ENCODE data around the gene ST8SIA6. TPM values are rescaled to one million over a fixed set of nuclear protein-coding genes. Genes with fewer than 3 reads are reported as not detected.

Gene ST8SIA6
- total and polyA plus RNA-seq, 10 of the 15 experiments (the other 5 are each of a cell fraction or from before 2014, with no cell fraction given): 0.22 TPM; not detected in 9

DNA sequence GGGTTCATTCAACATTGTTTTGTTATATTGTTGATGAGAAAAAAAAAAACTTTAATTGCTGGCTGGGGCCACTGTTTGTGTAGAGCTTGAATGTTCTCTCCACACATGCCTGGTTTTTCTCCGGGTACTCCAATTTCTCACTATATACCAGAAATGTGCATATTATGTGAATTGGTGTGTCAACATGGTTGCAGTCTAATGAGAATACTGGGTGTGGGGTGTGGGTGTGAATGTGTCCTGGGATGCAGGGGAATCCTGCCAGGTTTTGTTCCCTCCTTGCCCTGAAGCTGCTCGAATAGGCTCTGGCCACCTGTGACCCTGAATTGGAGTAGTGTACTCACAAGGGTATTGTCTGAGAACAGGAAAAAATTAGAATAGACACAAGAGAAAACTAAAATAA is 145.0 kb downstream of the ST8SIA6 start:
- no TSS peak for BruUV-seq (replicated peaks)
- DNase-seq (ENCODE audit: low read depth, low spot score) (no peak), FAIRE-seq (no peak), ATAC-seq (no peak)
- H3K27ac ChIP-seq (ENCODE audit: control insufficient read depth, insufficient read depth): no peak overlapping the region
- no peaks in the 10 kb centered on the region for H3K9me3 ChIP-seq (replicated peaks; ENCODE audit: control insufficient read depth, insufficient read depth, low read length)
- TF ChIP-seq JUNB (IDR thresholded peaks at IDR 0.05): no peak
- TF ChIP-seq IKZF2 (IDR thresholded peaks at IDR 0.05): no peak
- TF ChIP-seq SMAD5 (IDR thresholded peaks at IDR 0.05; ENCODE audit: low read depth): no peak
- no peak for TF ChIP-seq DPF2 (IDR thresholded peaks at IDR 0.05)
- no peak for TF ChIP-seq CBFB (IDR thresholded peaks at IDR 0.05; ENCODE audit: low read depth)
- TF ChIP-seq SMAD1 (IDR thresholded peaks at IDR 0.05; ENCODE audit: low read depth, partially characterized antibody): no peak
- TF ChIP-seq STAT3 (IDR thresholded peaks at IDR 0.05; ENCODE audit: low read depth, low read length): no peak
- TF ChIP-seq, protein P1, sequence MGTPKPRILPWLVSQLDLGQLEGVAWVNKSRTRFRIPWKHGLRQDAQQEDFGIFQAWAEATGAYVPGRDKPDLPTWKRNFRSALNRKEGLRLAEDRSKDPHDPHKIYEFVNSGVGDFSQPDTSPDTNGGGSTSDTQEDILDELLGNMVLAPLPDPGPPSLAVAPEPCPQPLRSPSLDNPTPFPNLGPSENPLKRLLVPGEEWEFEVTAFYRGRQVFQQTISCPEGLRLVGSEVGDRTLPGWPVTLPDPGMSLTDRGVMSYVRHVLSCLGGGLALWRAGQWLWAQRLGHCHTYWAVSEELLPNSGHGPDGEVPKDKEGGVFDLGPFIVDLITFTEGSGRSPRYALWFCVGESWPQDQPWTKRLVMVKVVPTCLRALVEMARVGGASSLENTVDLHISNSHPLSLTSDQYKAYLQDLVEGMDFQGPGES (IDR thresholded peaks at IDR 0.05): no peak
- TF ChIP-seq, protein P2, sequence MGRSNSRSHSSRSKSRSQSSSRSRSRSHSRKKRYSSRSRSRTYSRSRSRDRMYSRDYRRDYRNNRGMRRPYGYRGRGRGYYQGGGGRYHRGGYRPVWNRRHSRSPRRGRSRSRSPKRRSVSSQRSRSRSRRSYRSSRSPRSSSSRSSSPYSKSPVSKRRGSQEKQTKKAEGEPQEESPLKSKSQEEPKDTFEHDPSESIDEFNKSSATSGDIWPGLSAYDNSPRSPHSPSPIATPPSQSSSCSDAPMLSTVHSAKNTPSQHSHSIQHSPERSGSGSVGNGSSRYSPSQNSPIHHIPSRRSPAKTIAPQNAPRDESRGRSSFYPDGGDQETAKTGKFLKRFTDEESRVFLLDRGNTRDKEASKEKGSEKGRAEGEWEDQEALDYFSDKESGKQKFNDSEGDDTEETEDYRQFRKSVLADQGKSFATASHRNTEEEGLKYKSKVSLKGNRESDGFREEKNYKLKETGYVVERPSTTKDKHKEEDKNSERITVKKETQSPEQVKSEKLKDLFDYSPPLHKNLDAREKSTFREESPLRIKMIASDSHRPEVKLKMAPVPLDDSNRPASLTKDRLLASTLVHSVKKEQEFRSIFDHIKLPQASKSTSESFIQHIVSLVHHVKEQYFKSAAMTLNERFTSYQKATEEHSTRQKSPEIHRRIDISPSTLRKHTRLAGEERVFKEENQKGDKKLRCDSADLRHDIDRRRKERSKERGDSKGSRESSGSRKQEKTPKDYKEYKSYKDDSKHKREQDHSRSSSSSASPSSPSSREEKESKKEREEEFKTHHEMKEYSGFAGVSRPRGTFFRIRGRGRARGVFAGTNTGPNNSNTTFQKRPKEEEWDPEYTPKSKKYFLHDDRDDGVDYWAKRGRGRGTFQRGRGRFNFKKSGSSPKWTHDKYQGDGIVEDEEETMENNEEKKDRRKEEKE (IDR thresholded peaks at IDR 0.05): no peak
- no peak for TF ChIP-seq GABPA (IDR thresholded peaks at IDR 0.05; ENCODE audit: low read depth)
- no peak for TF ChIP-seq CHD4 (IDR thresholded peaks at IDR 0.05)
- no peak for TF ChIP-seq SREBF1 (IDR thresholded peaks at IDR 0.05; ENCODE audit: low read length)
- no peak for TF ChIP-seq SIX5 (IDR thresholded peaks at IDR 0.05; ENCODE audit: low read depth, low read length, severe bottlenecking)
- no peak for TF ChIP-seq BMI1 (IDR thresholded peaks at IDR 0.05; ENCODE audit: borderline replicate concordance)
- no peak for TF ChIP-seq CBX3 (IDR thresholded peaks at IDR 0.05; ENCODE audit: borderline replicate concordance, low read depth)
- TF ChIP-seq NFYB (IDR thresholded peaks at IDR 0.05; ENCODE audit: insufficient read depth, low read depth, low read length): no peak
- no peaks in the 10 kb centered on the region for H3K4me1 ChIP-seq (ENCODE audit: control insufficient read depth, insufficient read depth, low read length)
- H3K27me3 ChIP-seq (replicated peaks in 1 of 2; ENCODE audit: control insufficient read depth in 2 of 2, insufficient read depth in 2 of 2, low read length in 1 of 2): no peaks in the 10 kb centered on the region
- H2AFZ ChIP-seq (ENCODE audit: control insufficient read depth, low read depth, low read length): no peak overlapping the region
- 48% methylated on average over 2 of the region's 2 CpGs for WGBS (ENCODE audit: insufficient coverage, insufficient replicate concordance, low lambda C conversion rate, missing lambda C conversion rate)
- no peak overlapping the region for H3K4me3 ChIP-seq
- SMC1A ChIA-PET (ENCODE audit: uncharacterized antibody, unreplicated experiment): no interaction called here
- H3K36me3 ChIP-seq (ENCODE audit: control insufficient read depth in 2 of 2, insufficient read depth in 2 of 2, low read length in 1 of 2): no peaks in the 10 kb centered on the region
- RAD21 ChIA-PET (ENCODE audit: unreplicated experiment): no interaction called here
- POLR2A ChIA-PET: no interaction called here
- no peaks in the 10 kb centered on the region for H4K20me1 ChIP-seq (ENCODE audit: control insufficient read depth, insufficient read depth)
- H3K79me2 ChIP-seq (ENCODE audit: control insufficient read depth, insufficient read depth, low read length): no peaks in the 10 kb centered on the region
- intact Hi-C loops (cut with micrococcal nuclease; ENCODE audit: unreplicated experiment) (no loop called here), in situ Hi-C loops (cut with MboI) (no loop called here)
- H3K4me2 ChIP-seq (ENCODE audit: control insufficient read depth, insufficient read depth): no peak overlapping the region
- H3K9ac ChIP-seq (ENCODE audit: control insufficient read depth, insufficient read depth, low read length): no peak overlapping the region
- CTCF ChIA-PET: no interaction called here

Data from GM12878 (cell line).